H9 (cell line): ENCODE results near the gene HEPHL1. TPM values are rescaled to one million over a fixed set of nuclear protein-coding genes. Genes with fewer than 3 reads are reported as not detected.

Experiments
- DNase-seq: peaks from one replicate; pipeline ENCODE4 v3.0.0-alpha.2; 2017
- H2AFZ ChIP-seq: one replicate; pipeline ENCODE4 v1.6.1; 2013; ENCODE audit warnings: mild to moderate bottlenecking, low read length, control low read depth, moderate library complexity
- H2AK5ac ChIP-seq: 2 replicates; pipeline ENCODE4 v1.6.1; 2013; ENCODE audit warnings: low read length, control low read depth, mixed read lengths; ENCODE audit not compliant: insufficient read length
- H2BK120ac ChIP-seq: one replicate; pipeline ENCODE4 v1.6.1; 2013; ENCODE audit warnings: low read depth, mild to moderate bottlenecking, low read length, control low read depth, inconsistent platforms; ENCODE audit not compliant: poor library complexity, severe bottlenecking
- H2BK12ac ChIP-seq: 2 replicates; pipeline ENCODE4 v1.6.1; 2013; ENCODE audit warnings: low read length, control low read depth, mixed read lengths, low read depth; ENCODE audit not compliant: insufficient read length
- H2BK15ac ChIP-seq: 2 replicates; pipeline ENCODE4 v1.6.1; 2013; ENCODE audit warnings: low read depth, low read length, control low read depth
- H2BK20ac ChIP-seq: one replicate; pipeline ENCODE4 v1.6.1; 2013; ENCODE audit warnings: low read depth, mild to moderate bottlenecking, low read length, control low read depth, inconsistent platforms; ENCODE audit not compliant: poor library complexity, severe bottlenecking
- H2BK5ac ChIP-seq: 2 replicates; pipeline ENCODE4 v1.6.1; 2013; ENCODE audit warnings: low read length, control low read depth, mixed read lengths; ENCODE audit not compliant: insufficient read length
- H3K14ac ChIP-seq: 2 replicates; pipeline ENCODE4 v1.6.1; 2013; ENCODE audit warnings: low read length, control low read depth; ENCODE audit not compliant: insufficient read depth
- H3K18ac ChIP-seq: 2 replicates; pipeline ENCODE4 v1.6.1; 2013; ENCODE audit warnings: low read depth, mild to moderate bottlenecking, mixed read lengths, low read length, control low read depth; ENCODE audit not compliant: insufficient read length
- H3K23ac ChIP-seq: 2 replicates; pipeline ENCODE4 v1.6.1; 2013; ENCODE audit warnings: low read length, control low read depth, mixed read lengths, low read depth; ENCODE audit not compliant: insufficient read length
- H3K23me2 ChIP-seq: 2 replicates; pipeline ENCODE4 v1.6.1; 2013; ENCODE audit warnings: low read depth, mild to moderate bottlenecking, mixed read lengths, low read length, control low read depth; ENCODE audit not compliant: insufficient read length, poor library complexity, severe bottlenecking
- H3K27ac ChIP-seq: 2 replicates; pipeline ENCODE4 v1.5.1; 2013; ENCODE audit warnings: low read length, control low read depth, mixed read lengths, low read depth; ENCODE audit not compliant: insufficient read length
- H3K27me3 ChIP-seq: 2 replicates; pipeline ENCODE4 v1.6.1; 2013; ENCODE audit warnings: low read length, control low read depth, inconsistent platforms; ENCODE audit not compliant: insufficient read depth
- H3K4ac ChIP-seq: 2 replicates; pipeline ENCODE4 v1.6.1; 2013; ENCODE audit warnings: low read depth, mild to moderate bottlenecking, control low read depth, inconsistent platforms, low read length, moderate library complexity
- H3K4me1 ChIP-seq: 2 replicates; pipeline ENCODE4 v1.6.1; 2013; ENCODE audit warnings: low read length, control low read depth, inconsistent platforms; ENCODE audit not compliant: insufficient read depth
- H3K4me2 ChIP-seq: 2 replicates; pipeline ENCODE4 v1.6.1; 2013; ENCODE audit warnings: low read length, control low read depth, mixed read lengths; ENCODE audit not compliant: insufficient read length, insufficient read depth
- H3K56ac ChIP-seq: 2 replicates; pipeline ENCODE4 v1.6.1; 2013; ENCODE audit warnings: low read depth, mild to moderate bottlenecking, mixed read lengths, low read length, control low read depth; ENCODE audit not compliant: insufficient read length
- H3K79me1 ChIP-seq: 2 replicates; pipeline ENCODE4 v1.6.1; 2013; ENCODE audit warnings: low read depth, mild to moderate bottlenecking, moderate library complexity, low read length, control low read depth, inconsistent platforms; ENCODE audit not compliant: insufficient read depth, poor library complexity, severe bottlenecking
- H3K79me2 ChIP-seq: 2 replicates; pipeline ENCODE4 v1.6.1; 2013; ENCODE audit warnings: low read length, control low read depth, inconsistent platforms; ENCODE audit not compliant: insufficient read depth
- H3K9ac ChIP-seq: 2 replicates; pipeline ENCODE4 v1.6.1; 2013; ENCODE audit warnings: low read length, control low read depth, mixed read lengths; ENCODE audit not compliant: insufficient read length; ENCODE audit errors: extremely low read depth
- H3K9me3 ChIP-seq: one replicate; pipeline ENCODE4 v1.6.1; 2013; ENCODE audit warnings: low read depth, low read length, inconsistent platforms; ENCODE audit not compliant: control insufficient read depth
- H3T11ph ChIP-seq: one replicate; pipeline ENCODE4 v1.6.1; 2013; ENCODE audit warnings: mild to moderate bottlenecking, low read length, control low read depth, inconsistent platforms
- H4K20me1 ChIP-seq: one replicate; pipeline ENCODE4 v1.6.1; 2013; ENCODE audit not compliant: control insufficient read depth, insufficient read length, insufficient read depth
- H4K5ac ChIP-seq: 2 replicates; pipeline ENCODE4 v1.6.1; 2013; ENCODE audit warnings: low read depth, mild to moderate bottlenecking, mixed read lengths, low read length, control low read depth; ENCODE audit not compliant: insufficient read length
- H4K8ac ChIP-seq: replicated peaks from 2 replicates; pipeline ENCODE4 v1.6.1; 2013; ENCODE audit warnings: low read length, control low read depth, mixed read lengths, low read depth; ENCODE audit not compliant: insufficient read length
- H4K91ac ChIP-seq: 2 replicates; pipeline ENCODE4 v1.6.1; 2013; ENCODE audit warnings: low read depth, mild to moderate bottlenecking, moderate library complexity, mixed read lengths, low read length, control low read depth; ENCODE audit not compliant: insufficient read length
- H3K27ac Mint-ChIP-seq, 3 experiments: 2 replicates in 2 of 3; 3 replicates in 1 of 3; pipeline ENCODE4 v1.8.0; 2020 to 2021; ENCODE audit warnings: mixed read lengths in 3 of 3, mild to moderate bottlenecking in 1 of 3, moderate library complexity in 1 of 3
- H3K27me3 Mint-ChIP-seq: 2 replicates; pipeline ENCODE4 v1.8.0; 2021; ENCODE audit warnings: low read depth, mild to moderate bottlenecking, moderate library complexity, mixed read lengths
- H3K36me3 Mint-ChIP-seq, 3 experiments: 2 replicates in 2 of 3; 3 replicates in 1 of 3; pipeline ENCODE4 v1.8.0; 2020 to 2021; ENCODE audit warnings: low read depth in 3 of 3, mixed read lengths in 3 of 3; ENCODE audit not compliant: insufficient read depth in 1 of 3
- H3K4me1 Mint-ChIP-seq, 2 experiments: 2 replicates each; pipeline ENCODE4 v1.8.0; 2020; ENCODE audit warnings: mixed read lengths in 2 of 2
- H3K4me3 Mint-ChIP-seq, 2 experiments: 2 replicates in 1 of 2; 3 replicates in 1 of 2; pipeline ENCODE4 v1.8.0; 2020 to 2021; ENCODE audit warnings: mild to moderate bottlenecking in 2 of 2, mixed read lengths in 2 of 2, moderate library complexity in 1 of 2
- H3K9me3 Mint-ChIP-seq, 2 experiments: 2 replicates in 1 of 2; 3 replicates in 1 of 2; pipeline ENCODE4 v1.8.0; 2020; ENCODE audit warnings: mild to moderate bottlenecking in 2 of 2, mixed read lengths in 2 of 2, moderate library complexity in 1 of 2
- WGBS: extraction: QIAGEN DNeasy Blood & Tissue Kit; methylation state at CpG from one replicate; pipeline ENCODE4 v1.1.7; 2013; ENCODE audit warnings: missing lambda C conversion rate, low lambda C conversion rate, mixed read lengths; ENCODE audit not compliant: insufficient read length; ENCODE audit errors: extremely low coverage; 5-methylcytosine and 5-hydroxymethylcytosine counted together
- total RNA-seq: library from RNA; stranded (reverse); gene quantifications from 2 replicates; pipeline ENCODE4 v1.2.1, GENCODE V29; 2021
- TF ChIP-seq, protein P1 (sequence below): fragments of 200-600 bp; sonication (generic); conservative IDR thresholded peaks from 3 replicates; pipeline ENCODE4 v1.8.0; 2021; ENCODE audit warnings: antibody characterized with exemption, mild to moderate bottlenecking

Gene HEPHL1
- total RNA-seq, 1 experiment from 2014 or later: not detected

DNA sequence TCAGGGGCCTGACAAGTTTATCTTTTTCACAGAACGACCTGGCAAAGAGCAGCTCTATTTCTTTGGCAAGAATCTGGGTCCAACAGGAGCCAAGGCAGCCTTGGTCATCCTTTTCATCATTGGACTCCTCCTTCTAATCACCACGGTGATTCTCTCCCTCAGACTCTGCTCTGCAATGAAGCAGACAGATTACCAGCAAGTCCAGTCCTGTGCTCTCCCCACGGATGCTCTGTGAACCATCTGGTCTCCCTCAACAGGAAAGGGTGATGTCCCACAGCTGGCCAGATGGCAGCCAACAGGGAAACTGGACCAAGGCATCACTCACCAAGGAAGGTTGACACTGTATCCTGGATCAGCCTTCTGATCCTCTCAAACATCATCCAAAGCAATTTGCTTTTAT is 90.5 kb downstream of the HEPHL1 start:
- Histone ChIP-seq H2BK15ac (no peak overlapping the region; the same call in 1 of the 2 replicates), H3K27ac (no peak overlapping the region)
- H3K27me3 Mint-ChIP-seq: peaks cover 3% of the 10 kb centered on the region

More for the DNA sequence above, 90.5 kb downstream of the HEPHL1 start:
- peaks cover 14% of the 10 kb centered on the region in 2 experiments for H3K9me3 Mint-ChIP-seq
- H3K9ac ChIP-seq: no peak overlapping the region
- H2AFZ ChIP-seq: no peak overlapping the region
- peak overlapping the region; percentile 45 for H2BK20ac ChIP-seq
- H4K8ac ChIP-seq: no peak overlapping the region
- H4K20me1 ChIP-seq: no peaks in the 10 kb centered on the region
- no peak overlapping the region for H3K56ac ChIP-seq
- H3K27ac Mint-ChIP-seq: no peak overlapping the region
- no peak overlapping the region for H3K23ac ChIP-seq
- no peaks in the 10 kb centered on the region for H3K79me2 ChIP-seq
- no CpG with 5 or more reads among the region's 3 CpGs for WGBS
- no peak overlapping the region for H3K4me3 Mint-ChIP-seq
- H3K9me3 ChIP-seq: no peaks in the 10 kb centered on the region
- H3K36me3 Mint-ChIP-seq: peaks cover 12 to 26% (median 16%) of the 10 kb centered on the region in 3 experiments
- H3K23me2 ChIP-seq: no peaks in the 10 kb centered on the region
- no peak overlapping the region for H2BK5ac ChIP-seq
- no peak for DNase-seq
- H3K4ac ChIP-seq: no peak overlapping the region
- H3K4me2 ChIP-seq: no peak overlapping the region
- no peak overlapping the region for H4K91ac ChIP-seq
- no peaks in the 10 kb centered on the region for H3K27me3 ChIP-seq
- H4K5ac ChIP-seq: no peak overlapping the region
- TF ChIP-seq, protein P1, sequence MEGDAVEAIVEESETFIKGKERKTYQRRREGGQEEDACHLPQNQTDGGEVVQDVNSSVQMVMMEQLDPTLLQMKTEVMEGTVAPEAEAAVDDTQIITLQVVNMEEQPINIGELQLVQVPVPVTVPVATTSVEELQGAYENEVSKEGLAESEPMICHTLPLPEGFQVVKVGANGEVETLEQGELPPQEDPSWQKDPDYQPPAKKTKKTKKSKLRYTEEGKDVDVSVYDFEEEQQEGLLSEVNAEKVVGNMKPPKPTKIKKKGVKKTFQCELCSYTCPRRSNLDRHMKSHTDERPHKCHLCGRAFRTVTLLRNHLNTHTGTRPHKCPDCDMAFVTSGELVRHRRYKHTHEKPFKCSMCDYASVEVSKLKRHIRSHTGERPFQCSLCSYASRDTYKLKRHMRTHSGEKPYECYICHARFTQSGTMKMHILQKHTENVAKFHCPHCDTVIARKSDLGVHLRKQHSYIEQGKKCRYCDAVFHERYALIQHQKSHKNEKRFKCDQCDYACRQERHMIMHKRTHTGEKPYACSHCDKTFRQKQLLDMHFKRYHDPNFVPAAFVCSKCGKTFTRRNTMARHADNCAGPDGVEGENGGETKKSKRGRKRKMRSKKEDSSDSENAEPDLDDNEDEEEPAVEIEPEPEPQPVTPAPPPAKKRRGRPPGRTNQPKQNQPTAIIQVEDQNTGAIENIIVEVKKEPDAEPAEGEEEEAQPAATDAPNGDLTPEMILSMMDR: no peak
- H2BK120ac ChIP-seq: no peak overlapping the region
- no peak overlapping the region for H3K18ac ChIP-seq
- no peak overlapping the region for H2AK5ac ChIP-seq
- H3K4me1 Mint-ChIP-seq: peaks cover 24 to 27% of the 10 kb centered on the region in 2 experiments
- H2BK12ac ChIP-seq: no peak overlapping the region
- no peak overlapping the region for H3K14ac ChIP-seq
- H3T11ph ChIP-seq: no peak overlapping the region
- no peaks in the 10 kb centered on the region for H3K79me1 ChIP-seq
- peaks cover 2% of the 10 kb centered on the region; the same call in 1 of the 2 replicates for H3K4me1 ChIP-seq
